Spinal cord (tissue), 10 donors: Measurements from ENCODE around the gene ALOX15B. TPM values are rescaled to one million over a fixed set of nuclear protein-coding genes. Genes with fewer than 3 reads are reported as not detected.
"Not testable (repeated sequence)": the region's sequence is repeated elsewhere in the genome, so short reads cannot be mapped to it uniquely, and the experiment has no call there.

ENCODE experiments used
- DNase-seq, 6 donors: peaks; one replicate each; pipeline versions ENCODE4 v3.0.0 to v3.0.0-alpha.2; 2013 to 2015; ENCODE audit warnings: low spot score in 6 of 6, low read depth in 4 of 6
- H3K27ac ChIP-seq: one replicate; pipeline ENCODE4 v1.5.1; 2013; ENCODE audit warnings: low read depth, low read length, control low read depth
- H3K27me3 ChIP-seq: one replicate; pipeline ENCODE4 v1.6.1; 2013; ENCODE audit warnings: low read length; ENCODE audit not compliant: control insufficient read depth, insufficient read depth
- H3K36me3 ChIP-seq: one replicate; pipeline ENCODE4 v1.6.1; 2013; ENCODE audit warnings: low read length; ENCODE audit not compliant: control insufficient read depth, insufficient read depth
- H3K4me1 ChIP-seq: one replicate; pipeline ENCODE4 v1.6.1; 2013; ENCODE audit warnings: low read length; ENCODE audit not compliant: control insufficient read depth, insufficient read depth
- H3K4me3 ChIP-seq: one replicate; pipeline ENCODE4 v1.5.1; 2013; ENCODE audit warnings: low read depth, low read length, control low read depth
- H3K9me3 ChIP-seq: one replicate; pipeline ENCODE4 v1.6.1; 2013; ENCODE audit warnings: low read length; ENCODE audit not compliant: control insufficient read depth, insufficient read depth
- WGBS: methylation state at CpG from one replicate; pipeline ENCODE4 v1.1.5; 2013; ENCODE audit warnings: missing lambda C conversion rate; ENCODE audit not compliant: insufficient coverage; 5-methylcytosine and 5-hydroxymethylcytosine counted together
- polyA plus RNA-seq, 2 donors: library from polyadenylated mRNA; unstranded; fragments of 120-200 nt; gene quantifications; one replicate each; pipeline ENCODE4 v1.2.1, GENCODE V29; 2013; ENCODE audit not compliant: insufficient read length in 2 of 2
- total RNA-seq, 2 donors: library from RNA; depleted of rRNA in 1 of 2; stranded (reverse); fragments of 120-200 nt in 1 of 2; fragments of >200 nt in 1 of 2; gene quantifications; one replicate each; pipeline versions ENCODE4 v1.2.3 to v1.2.4, GENCODE V29; 2013 to 2014
- donor health status: healthy.

ALOX15B gene
- total and polyA plus RNA-seq, 4 donors, result 0.06 to 0.26 (median 0.11) TPM

GRCh38 chr17:8019665-8020650 lies 18.9 kb upstream of the ALOX15B start:
- Histone ChIP-seq H3K27me3 (peaks cover 24% of the 10 kb centered on the region), H3K36me3 (no peaks in the 10 kb centered on the region), H3K27ac (no peak overlapping the region), H3K4me1 (peaks cover 30% of the 10 kb centered on the region), H3K4me3 (no peak overlapping the region), H3K9me3 (no peaks in the 10 kb centered on the region)
- peak in 1 of 6 donors; percentile 50 for DNase-seq
- 65% methylated on average over 14 of the region's 16 CpGs for WGBS

DNA sequence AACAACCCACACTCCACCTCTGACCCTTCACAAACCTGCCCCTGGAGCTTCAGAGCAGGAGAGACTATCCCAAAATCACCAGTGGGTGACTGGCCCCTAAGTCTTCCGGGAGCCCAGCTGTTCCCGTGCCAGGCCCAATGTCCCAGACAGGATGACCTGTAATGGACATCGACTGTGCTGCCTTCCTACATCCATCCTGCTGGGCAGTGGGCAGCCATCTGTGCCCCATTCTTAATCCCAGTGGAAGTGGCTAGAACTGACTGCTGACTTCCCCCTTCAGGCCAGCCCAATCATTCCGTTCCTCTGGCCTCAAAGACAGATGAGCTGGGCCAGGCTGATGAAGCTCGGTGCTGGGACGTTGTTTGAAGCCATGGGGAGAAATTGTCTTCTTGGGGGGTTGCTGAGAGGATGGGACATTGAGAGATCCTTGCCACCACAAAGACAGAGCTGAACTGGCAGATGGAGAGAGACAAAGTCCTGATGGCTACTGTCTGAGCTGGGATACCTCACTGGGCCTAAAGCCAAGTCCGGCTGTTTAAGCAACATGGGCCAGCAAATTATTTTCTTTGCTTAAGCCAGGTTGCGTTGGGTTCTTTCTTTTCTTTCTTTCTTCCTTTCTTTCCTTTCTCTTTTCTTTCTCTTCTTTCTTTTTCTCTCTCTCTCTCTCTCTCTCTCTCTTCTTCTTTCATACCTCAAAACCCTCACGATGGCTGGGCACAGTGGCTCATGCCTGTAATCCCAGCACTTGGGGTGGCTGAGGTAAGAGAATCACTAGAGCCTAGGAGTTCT lies 17.9 kb upstream of the ALOX15B start:
- no peak for DNase-seq
- Histone ChIP-seq H3K4me3 (no peak overlapping the region), H3K36me3 (no peaks in the 10 kb centered on the region), H3K9me3 (no peaks in the 10 kb centered on the region), H3K27ac (no peak overlapping the region), H3K27me3 (peaks cover 14% of the 10 kb centered on the region), H3K4me1 (peaks cover 23% of the 10 kb centered on the region)
- WGBS, result 89% methylated on average over 7 of the region's 9 CpGs

- peaks cover 8% of the 10 kb centered on the region for H3K27me3 ChIP-seq
- no peak overlapping the region for H3K4me3 ChIP-seq
- H3K4me1 ChIP-seq, result peaks cover 15% of the 10 kb centered on the region
- DNase-seq, result no peak
- H3K27ac ChIP-seq, result no peak overlapping the region
- no peaks in the 10 kb centered on the region for H3K36me3 ChIP-seq
- WGBS, result 90% methylated on average over 13 of the region's 13 CpGs
- no peaks in the 10 kb centered on the region for H3K9me3 ChIP-seq
Observed at GRCh38 chr17:8021565-8022359, 17.1 kb upstream of the ALOX15B start.

GRCh38 chr17:8022360-8023003 lies 16.4 kb upstream of the ALOX15B start:
- Histone ChIP-seq H3K27me3 (peaks cover 7% of the 10 kb centered on the region), H3K9me3 (no peaks in the 10 kb centered on the region), H3K4me3 (no peak overlapping the region), H3K27ac (no peak overlapping the region), H3K4me1 (peaks cover 10% of the 10 kb centered on the region), H3K36me3 (no peaks in the 10 kb centered on the region)
- DNase-seq, result no peak
- 92% methylated on average over 3 of the region's 4 CpGs for WGBS

DNA sequence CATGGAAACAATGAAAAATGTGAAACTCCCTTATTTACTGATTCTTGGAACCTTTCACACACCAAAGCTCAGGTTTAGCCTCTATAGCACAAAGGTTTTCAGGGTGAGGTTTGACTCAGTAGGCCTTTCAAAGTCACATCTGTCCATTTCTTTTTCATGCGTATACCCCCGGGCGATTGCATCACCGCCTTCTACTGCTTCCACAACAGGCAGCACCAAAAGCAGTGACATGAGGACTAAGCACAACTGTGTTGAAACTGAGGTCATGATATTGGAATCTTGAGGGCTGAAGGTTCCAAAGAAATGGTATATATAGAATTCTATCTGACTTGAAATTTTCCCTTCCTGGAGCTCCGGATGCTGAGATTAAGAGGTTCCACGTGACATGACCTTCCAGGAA lies 14.7 kb upstream of the ALOX15B start:
- H3K27ac ChIP-seq, H3K4me1 ChIP-seq, H3K4me3 ChIP-seq, DNase-seq, H3K9me3 ChIP-seq, H3K36me3 ChIP-seq: not testable (repeated sequence)
- no CpG with 5 or more reads among the region's 6 CpGs for WGBS
- peaks cover 17% of the 10 kb centered on the region for H3K27me3 ChIP-seq

DNA sequence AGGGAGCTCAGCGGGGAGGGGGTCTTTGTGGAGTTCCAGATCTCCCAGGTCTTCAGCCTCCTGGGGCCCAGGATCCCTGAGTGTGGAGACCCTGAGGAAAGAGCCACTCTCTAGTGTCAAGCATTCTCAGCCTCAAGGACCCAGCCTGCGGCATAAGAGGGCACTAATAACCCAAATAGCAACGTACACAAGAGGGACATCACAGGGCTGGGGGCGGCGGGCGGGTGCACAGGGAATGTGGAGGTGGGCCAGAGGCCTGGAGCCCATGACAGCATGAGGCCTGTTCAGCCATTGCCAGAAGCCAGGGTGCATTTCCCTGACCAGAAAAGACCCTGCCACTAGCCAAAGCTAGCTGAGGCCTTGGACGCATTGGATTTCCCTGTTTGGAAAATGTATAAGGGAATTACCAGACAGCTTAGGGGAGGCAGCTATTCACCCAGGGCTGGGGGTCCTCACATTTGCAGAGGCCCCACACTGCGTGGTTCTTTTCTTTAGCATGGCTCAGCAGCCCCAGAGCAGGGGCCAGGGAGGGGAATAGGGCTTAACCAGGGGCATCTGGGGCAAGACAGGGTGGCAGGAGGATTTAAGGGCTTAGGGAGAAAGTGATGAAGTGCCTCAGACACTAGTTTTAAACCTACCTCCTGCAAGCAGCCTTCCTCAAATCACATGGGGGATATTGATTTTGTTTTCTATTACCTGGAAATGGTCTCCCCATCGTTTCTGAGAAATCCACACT lies 13.5 kb upstream of the ALOX15B start:
- H3K9me3 ChIP-seq, result no peaks in the 10 kb centered on the region
- 88% methylated on average over 8 of the region's 9 CpGs for WGBS
- H3K36me3 ChIP-seq, result no peaks in the 10 kb centered on the region
- no peaks in the 10 kb centered on the region for H3K4me1 ChIP-seq
- no peak overlapping the region for H3K4me3 ChIP-seq
- DNase-seq, result no peak
- peaks cover 20% of the 10 kb centered on the region for H3K27me3 ChIP-seq
- no peak overlapping the region for H3K27ac ChIP-seq

DNA sequence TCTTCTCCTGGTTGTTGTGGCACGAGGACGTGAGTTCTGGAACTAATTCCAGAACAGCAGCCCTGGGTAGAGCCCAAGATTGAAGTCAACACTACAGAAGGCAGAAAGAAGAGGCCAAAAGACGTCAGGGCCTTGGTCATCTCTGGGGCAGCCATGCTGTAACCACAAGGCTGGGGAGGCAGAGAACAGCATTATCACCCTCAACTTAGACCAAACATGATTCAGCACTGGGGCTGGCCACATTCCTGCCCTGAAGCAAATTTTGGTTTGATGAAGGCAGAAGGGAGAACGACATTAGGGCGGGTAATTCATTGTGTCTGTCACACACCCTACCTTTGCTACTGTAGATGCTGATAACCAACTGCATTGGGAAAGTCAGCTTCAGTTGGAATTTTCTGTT lies 9.7 kb upstream of the ALOX15B start:
- peaks cover 20% of the 10 kb centered on the region for H3K27me3 ChIP-seq
- no peaks in the 10 kb centered on the region for H3K4me1 ChIP-seq
- H3K36me3 ChIP-seq, result no peaks in the 10 kb centered on the region
- 80% methylated on average over 3 of the region's 5 CpGs for WGBS
- no peak for DNase-seq
- no peak overlapping the region for H3K4me3 ChIP-seq
- H3K27ac ChIP-seq, result no peak overlapping the region
- H3K9me3 ChIP-seq, result no peaks in the 10 kb centered on the region

- peaks cover 20% of the 10 kb centered on the region for H3K27me3 ChIP-seq
- no peak overlapping the region for H3K27ac ChIP-seq
- 77% methylated on average over 6 of the region's 6 CpGs for WGBS
- H3K4me1 ChIP-seq, result no peaks in the 10 kb centered on the region
- H3K9me3 ChIP-seq, result no peaks in the 10 kb centered on the region
- DNase-seq, result no peak
- no peak overlapping the region for H3K4me3 ChIP-seq
- no peaks in the 10 kb centered on the region for H3K36me3 ChIP-seq
Observed at GRCh38 chr17:8031261-8031661, 7.6 kb upstream of the ALOX15B start.
